ENCODE data around the gene NOX4. TPM values are rescaled to one million over a fixed set of nuclear protein-coding genes. Genes with fewer than 3 reads are reported as not detected.

NOX4 gene
- total and polyA plus RNA-seq, 8 donors = 0.28 to 2.8 (median 0.50) TPM; not detected in 3

- Histone ChIP-seq H3K9me3 (no peaks in the 10 kb centered on the region), H3K4me3 (no peak overlapping the region), H3K36me3 (no peaks in the 10 kb centered on the region), H3K27ac (no peak overlapping the region), H3K27me3 (no peaks in the 10 kb centered on the region), H3K4me1 (peaks cover 0 to 8% (median 0%) of the 10 kb centered on the region in 4 donors)
- WGBS, 5 donors = 66 to 84% (median 77%) methylated on average over 4 of the region's 4 CpGs
- TF ChIP-seq, protein P1, sequence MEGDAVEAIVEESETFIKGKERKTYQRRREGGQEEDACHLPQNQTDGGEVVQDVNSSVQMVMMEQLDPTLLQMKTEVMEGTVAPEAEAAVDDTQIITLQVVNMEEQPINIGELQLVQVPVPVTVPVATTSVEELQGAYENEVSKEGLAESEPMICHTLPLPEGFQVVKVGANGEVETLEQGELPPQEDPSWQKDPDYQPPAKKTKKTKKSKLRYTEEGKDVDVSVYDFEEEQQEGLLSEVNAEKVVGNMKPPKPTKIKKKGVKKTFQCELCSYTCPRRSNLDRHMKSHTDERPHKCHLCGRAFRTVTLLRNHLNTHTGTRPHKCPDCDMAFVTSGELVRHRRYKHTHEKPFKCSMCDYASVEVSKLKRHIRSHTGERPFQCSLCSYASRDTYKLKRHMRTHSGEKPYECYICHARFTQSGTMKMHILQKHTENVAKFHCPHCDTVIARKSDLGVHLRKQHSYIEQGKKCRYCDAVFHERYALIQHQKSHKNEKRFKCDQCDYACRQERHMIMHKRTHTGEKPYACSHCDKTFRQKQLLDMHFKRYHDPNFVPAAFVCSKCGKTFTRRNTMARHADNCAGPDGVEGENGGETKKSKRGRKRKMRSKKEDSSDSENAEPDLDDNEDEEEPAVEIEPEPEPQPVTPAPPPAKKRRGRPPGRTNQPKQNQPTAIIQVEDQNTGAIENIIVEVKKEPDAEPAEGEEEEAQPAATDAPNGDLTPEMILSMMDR (IDR thresholded peaks at IDR 0.05) = no peak
- TF ChIP-seq POLR2A (IDR thresholded peaks at IDR 0.05) (no peak), POLR2AphosphoS5 (IDR thresholded peaks at IDR 0.05) (no peak), EP300 (IDR thresholded peaks at IDR 0.05) (no peak)
- no peak for DNase-seq
- intact Hi-C loops (cut with DNase I; ENCODE audit: low total_unique reads) = no loop called here
Observed at GRCh38 chr11:89535221-89535620, 44.0 kb upstream of the NOX4 start.

DNA sequence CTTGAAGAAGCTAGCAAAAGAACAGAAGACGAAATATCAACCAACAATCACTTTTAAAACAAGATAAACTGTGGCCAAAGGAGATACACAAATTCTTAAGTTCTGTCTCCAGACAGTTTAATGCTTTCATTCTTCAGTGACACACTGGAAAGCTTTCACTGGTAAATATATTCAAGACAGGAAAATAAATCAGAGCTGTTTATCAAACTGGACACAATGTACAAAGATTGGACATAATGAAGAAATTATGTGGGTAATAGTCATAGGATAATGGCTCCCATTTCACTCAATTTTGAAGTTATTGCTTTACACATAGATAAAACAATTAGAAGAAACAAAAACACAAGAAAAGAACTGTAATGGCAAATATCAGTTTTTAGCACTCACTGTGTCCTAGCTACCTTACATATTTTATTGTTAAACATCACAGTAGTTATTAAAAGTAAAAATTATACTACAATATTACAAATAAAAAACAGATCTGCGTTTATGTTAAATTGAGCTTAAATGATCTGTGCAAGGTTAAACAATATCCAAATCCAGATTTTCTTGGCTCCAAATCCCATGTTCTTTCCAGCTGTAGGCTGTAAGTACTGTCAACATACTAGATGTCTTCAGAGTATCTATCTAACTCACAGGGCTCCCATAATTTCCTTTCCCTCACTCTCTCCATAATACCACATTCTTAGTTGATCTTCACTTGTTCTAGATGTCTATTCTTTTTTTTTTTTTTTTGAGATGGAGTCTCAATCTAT lies 38.6 kb upstream of the NOX4 start:
- WGBS, 5 donors = 49 to 70% (median 61%) methylated on average over 2 of the region's 2 CpGs
- TF ChIP-seq POLR2A (IDR thresholded peaks at IDR 0.05) = no peak
- no peak for TF ChIP-seq EP300 (IDR thresholded peaks at IDR 0.05)
- no peak for TF ChIP-seq POLR2AphosphoS5 (IDR thresholded peaks at IDR 0.05)
- TF ChIP-seq, protein P1 (IDR thresholded peaks at IDR 0.05) = no peak
- H3K27ac ChIP-seq = no peak overlapping the region
- DNase-seq = peak in 1 of 2 donors; percentile 19
- H3K27me3 ChIP-seq = no peaks in the 10 kb centered on the region
- no peaks in the 10 kb centered on the region for H3K4me1 ChIP-seq
- intact Hi-C loops (cut with DNase I; ENCODE audit: low total_unique reads) = no loop called here
- no peak overlapping the region for H3K4me3 ChIP-seq
- peaks cover 0 to 5% (median 0%) of the 10 kb centered on the region in 4 donors for H3K9me3 ChIP-seq
- no peaks in the 10 kb centered on the region for H3K36me3 ChIP-seq

DNA sequence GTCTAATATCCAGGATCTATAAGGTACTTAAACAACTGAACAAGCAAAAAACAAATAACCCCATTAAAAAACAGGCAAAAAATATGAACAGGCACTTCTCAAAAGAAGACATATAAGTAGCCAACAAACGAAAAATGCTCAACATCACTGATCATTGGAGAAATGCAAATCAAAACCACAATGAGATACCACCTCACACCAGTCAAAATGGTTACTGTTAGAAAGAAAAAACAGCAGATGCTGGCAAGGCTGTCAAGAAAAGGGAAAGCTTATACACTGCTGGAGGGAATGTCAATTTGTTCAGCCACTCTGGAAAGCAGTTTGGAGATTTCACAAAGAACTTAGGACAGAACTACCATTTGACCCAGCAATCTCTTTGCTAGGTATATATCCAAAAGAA lies 30.6 kb upstream of the NOX4 start:
- WGBS, 5 donors = 71 to 81% (median 78%) methylated on average over 1 of the region's 1 CpG
- no peaks in the 10 kb centered on the region for H3K9me3 ChIP-seq
- no peaks in the 10 kb centered on the region for H3K4me1 ChIP-seq
- no peaks in the 10 kb centered on the region for H3K27me3 ChIP-seq
- no peak for TF ChIP-seq POLR2A (IDR thresholded peaks at IDR 0.05)
- TF ChIP-seq, protein P1 (IDR thresholded peaks at IDR 0.05) = no peak
- intact Hi-C loops (cut with DNase I; ENCODE audit: low total_unique reads) = no loop called here
- no peak overlapping the region for H3K4me3 ChIP-seq
- DNase-seq = no peak
- no peaks in the 10 kb centered on the region for H3K36me3 ChIP-seq
- H3K27ac ChIP-seq = no peak overlapping the region

DNA sequence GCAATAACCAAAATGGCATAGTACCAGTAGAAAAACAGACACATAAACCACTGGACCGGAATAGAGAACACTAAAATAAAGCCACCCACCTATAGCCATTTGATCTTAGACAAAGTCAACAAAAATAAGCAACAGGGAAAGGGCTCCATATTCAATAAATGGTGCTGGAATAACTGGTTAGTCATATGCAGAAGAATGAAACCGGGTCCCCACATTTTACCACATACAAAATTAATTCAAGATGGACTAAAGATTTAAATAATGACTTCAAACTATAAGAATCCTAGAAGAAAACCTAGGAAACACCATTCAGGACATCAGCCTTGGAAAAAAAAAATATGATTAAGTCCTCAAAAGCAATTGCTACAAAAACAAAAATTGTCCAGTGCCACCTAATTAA lies 30.1 kb upstream of the NOX4 start:
- no peaks in the 10 kb centered on the region for H3K27me3 ChIP-seq
- H3K27ac ChIP-seq = no peak overlapping the region
- 81 to 93% (median 89%) methylated on average over 2 of the region's 2 CpGs for WGBS, 5 donors
- intact Hi-C loops (cut with DNase I; ENCODE audit: low total_unique reads) = no loop called here
- TF ChIP-seq, protein P1 (IDR thresholded peaks at IDR 0.05) = no peak
- DNase-seq = no peak
- no peaks in the 10 kb centered on the region for H3K4me1 ChIP-seq
- no peaks in the 10 kb centered on the region for H3K36me3 ChIP-seq
- H3K4me3 ChIP-seq = no peak overlapping the region
- H3K9me3 ChIP-seq = no peaks in the 10 kb centered on the region

Measured in stomach (tissue), 9 donors.